Choroid plexus epithelial cell (primary cell): Measurements from ENCODE around the gene GNAL.

Experiments
- DNase-seq: peaks from one replicate; pipeline ENCODE4 v3.0.0-alpha.2; 2010; ENCODE audit warnings: low read depth
- H3K4me3 ChIP-seq: 2 replicates; pipeline ENCODE4 v1.5.1; 2011; ENCODE audit warnings: low read depth, mild to moderate bottlenecking, control low read depth, low read length, moderate library complexity
- CTCF ChIP-seq: conservative IDR thresholded peaks from 2 replicates; pipeline ENCODE4 v1.5.1; 2011; ENCODE audit warnings: low read depth, mild to moderate bottlenecking, control low read depth, inconsistent platforms, low read length, moderate library complexity

The GNAL gene

GRCh38 chr18:11877497-11878135, 188.6 kb downstream of the GNAL start:
- no peak for DNase-seq
- H3K4me3 ChIP-seq, result no peak overlapping the region
- TF ChIP-seq CTCF, result no peak

- no peak for DNase-seq
- no peak overlapping the region for H3K4me3 ChIP-seq
- TF ChIP-seq CTCF, result no peak
Measured at GRCh38 chr18:11880586-11881304, 191.7 kb downstream of the GNAL start.

- DNase-seq, result no peak
- no peak overlapping the region for H3K4me3 ChIP-seq
- TF ChIP-seq CTCF, result no peak
Measured at GRCh38 chr18:11882636-11883035, 193.6 kb downstream of the GNAL start.

GRCh38 chr18:11883153-11883552, 194.1 kb downstream of the GNAL start:
- DNase-seq, result no peak
- no peak overlapping the region for H3K4me3 ChIP-seq
- no peak for TF ChIP-seq CTCF

GRCh38 chr18:11884396-11885030, 195.4 kb downstream of the GNAL start:
- no peak for DNase-seq
- no peak overlapping the region for H3K4me3 ChIP-seq
- TF ChIP-seq CTCF, result no peak

- no peak for TF ChIP-seq CTCF
- H3K4me3 ChIP-seq, result no peak overlapping the region
- DNase-seq, result no peak
Measured at GRCh38 chr18:11885278-11885947, 196.3 kb downstream of the GNAL start.
